ENCODE results near the gene PIGB. TPM values are rescaled to one million over a fixed set of nuclear protein-coding genes. Genes with fewer than 3 reads are reported as not detected.

PIGB gene
- total and polyA plus RNA-seq, 2 of the 4 experiments (the other 2 are of a cell fraction): 9.2 to 11.8 TPM

- H3K18ac ChIP-seq (ENCODE audit: low read depth, low read length): no peak overlapping the region
- H3K14ac ChIP-seq (replicated peaks; ENCODE audit: low read depth, low read length): no peak overlapping the region
- no peaks in the 10 kb centered on the region for H3K36me3 ChIP-seq (ENCODE audit: control insufficient read depth, insufficient read depth, low read length)
- H3K4me2 ChIP-seq (ENCODE audit: low read depth, low read length): no peak overlapping the region
- in situ Hi-C loops (cut with MboI; ENCODE audit: low sequenced_read_pairs): no loop called here
- no peak overlapping the region for H4K5ac ChIP-seq (ENCODE audit: low read depth, low read length)
- no peak overlapping the region for H3K4me3 ChIP-seq (ENCODE audit: insufficient read depth, low read depth, low read length)
- ChIA-PET CTCF (interaction anchor here (0.6 kb wide), 1 partner anchor 14 kb away, joined by 3 read pairs; no protein-coding TSS in a partner anchor), POLR2A (ENCODE audit: unreplicated experiment) (no interaction called here)
- intact Hi-C loops (cut with micrococcal nuclease): no loop called here
- dilution Hi-C loops (cut with HindIII; ENCODE audit: low sequenced_read_pairs, unreplicated experiment): no loop called here
- TF ChIP-seq MAFK (IDR thresholded peaks at IDR 0.05; ENCODE audit: low read depth, low read length) (no peak), CEBPB (IDR thresholded peaks at IDR 0.05; ENCODE audit: low read depth, low read length) (no peak), POLR2A (IDR thresholded peaks at IDR 0.05; ENCODE audit: low read depth, low read length) (no peak), MXI1 (IDR thresholded peaks at IDR 0.05; ENCODE audit: borderline replicate concordance, low read depth, low read length) (no peak), RCOR1 (IDR thresholded peaks at IDR 0.05; ENCODE audit: insufficient replicate concordance, low read length) (no peak), RAD21 (IDR thresholded peaks at IDR 0.05; ENCODE audit: low read length) (no peak), NFE2L2 (IDR thresholded peaks at IDR 0.05; ENCODE audit: low read depth, low read length) (no peak)
- TF ChIP-seq, protein P1, sequence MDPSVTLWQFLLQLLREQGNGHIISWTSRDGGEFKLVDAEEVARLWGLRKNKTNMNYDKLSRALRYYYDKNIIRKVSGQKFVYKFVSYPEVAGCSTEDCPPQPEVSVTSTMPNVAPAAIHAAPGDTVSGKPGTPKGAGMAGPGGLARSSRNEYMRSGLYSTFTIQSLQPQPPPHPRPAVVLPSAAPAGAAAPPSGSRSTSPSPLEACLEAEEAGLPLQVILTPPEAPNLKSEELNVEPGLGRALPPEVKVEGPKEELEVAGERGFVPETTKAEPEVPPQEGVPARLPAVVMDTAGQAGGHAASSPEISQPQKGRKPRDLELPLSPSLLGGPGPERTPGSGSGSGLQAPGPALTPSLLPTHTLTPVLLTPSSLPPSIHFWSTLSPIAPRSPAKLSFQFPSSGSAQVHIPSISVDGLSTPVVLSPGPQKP (IDR thresholded peaks at IDR 0.05; ENCODE audit: borderline replicate concordance, low read depth, low read length): no peak
- TF ChIP-seq, protein P2, sequence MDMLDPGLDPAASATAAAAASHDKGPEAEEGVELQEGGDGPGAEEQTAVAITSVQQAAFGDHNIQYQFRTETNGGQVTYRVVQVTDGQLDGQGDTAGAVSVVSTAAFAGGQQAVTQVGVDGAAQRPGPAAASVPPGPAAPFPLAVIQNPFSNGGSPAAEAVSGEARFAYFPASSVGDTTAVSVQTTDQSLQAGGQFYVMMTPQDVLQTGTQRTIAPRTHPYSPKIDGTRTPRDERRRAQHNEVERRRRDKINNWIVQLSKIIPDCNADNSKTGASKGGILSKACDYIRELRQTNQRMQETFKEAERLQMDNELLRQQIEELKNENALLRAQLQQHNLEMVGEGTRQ (IDR thresholded peaks at IDR 0.05; ENCODE audit: low read depth, low read length): no peak
- no peak for DNase-seq
- no peak for ATAC-seq (ENCODE audit: low read depth)
- H3K9me3 ChIP-seq (ENCODE audit: control insufficient read depth, insufficient read depth, low read length): no peaks in the 10 kb centered on the region
- no peak overlapping the region for H2BK15ac ChIP-seq (ENCODE audit: low read depth, low read length)
- no peaks in the 10 kb centered on the region for H4K20me1 ChIP-seq (ENCODE audit: insufficient read depth, low read length)
- H3K9me1 ChIP-seq (ENCODE audit: insufficient read depth, low read length): no peaks in the 10 kb centered on the region
- H3K4me1 ChIP-seq (ENCODE audit: control insufficient read depth, insufficient read depth, low read length): peaks cover 5% of the 10 kb centered on the region
- no peak overlapping the region for H3K23ac ChIP-seq (ENCODE audit: low read depth, low read length)
- H3K9ac ChIP-seq (ENCODE audit: low read depth, low read length): no peak overlapping the region
- BruUV-seq (replicated peaks): no TSS peak
- H3K79me1 ChIP-seq (ENCODE audit: low read depth in 1 of 2, low read length in 2 of 2): no peaks in the 10 kb centered on the region
- H3K56ac ChIP-seq (ENCODE audit: extremely low read depth, insufficient read depth, low read length): no peak overlapping the region
- H3K4ac ChIP-seq (ENCODE audit: low read depth, low read length): no peak overlapping the region
- no peak overlapping the region for H4K8ac ChIP-seq (ENCODE audit: low read depth in 2 of 2, low read length in 2 of 2)
- no peak overlapping the region for H3K27ac ChIP-seq (ENCODE audit: insufficient read depth, low read length)
- no peak overlapping the region for H2AK5ac ChIP-seq (ENCODE audit: low read depth, low read length)
- no peak overlapping the region for H2BK120ac ChIP-seq (ENCODE audit: low read depth, low read length)
- H2BK5ac ChIP-seq (ENCODE audit: low read depth, low read length, poor library complexity, severe bottlenecking): no peak overlapping the region
- H2BK20ac ChIP-seq (ENCODE audit: low read depth, low read length): no peak overlapping the region
- no peak overlapping the region for H4K91ac ChIP-seq (ENCODE audit: insufficient read depth, low read depth, low read length)
- no peaks in the 10 kb centered on the region; the same call in 1 of the 2 replicates for H3K27me3 ChIP-seq (ENCODE audit: control insufficient read depth, insufficient read depth, low read length)
- H2AK9ac ChIP-seq (replicated peaks; ENCODE audit: low read depth, low read length, poor library complexity): no peak overlapping the region
- 68% methylated on average over 2 of the region's 6 CpGs; no CpG with 5 or more reads in 1 of the 2 experiments for WGBS, 2 experiments (ENCODE audit: extremely low coverage in 2 of 2, insufficient read length in 1 of 2)
- H2AFZ ChIP-seq (replicated peaks; ENCODE audit: low read length, poor library complexity): no peak overlapping the region
Observed at GRCh38 chr15:55360256-55360655, 41.2 kb downstream of the PIGB start.

All from IMR-90 (cell line).